A673 (cell line): Measurements from ENCODE around the gene SMIM44. TPM values are rescaled to one million over a fixed set of nuclear protein-coding genes. Genes with fewer than 3 reads are reported as not detected.

ENCODE experiments used
- BruUV-seq: library from RNA; stranded (reverse); fragments of 400-500 nt; replicated peaks from 2 replicates; lab custom pipeline; 2021; lab: Mats Ljungman, UMichigan
- CTCF ChIA-PET: fragments of 300-600 bp; sonication (Branson Sonifier 250); formaldehyde crosslinking; loops from one replicate; lab custom pipeline; 2022; ENCODE audit warnings: antibody characterized with exemption; lab: Charles Lee
- POLR2A ChIA-PET: fragments of 300-600 bp; sonication (Branson Sonifier 250); formaldehyde crosslinking; loops from one replicate; lab custom pipeline; 2022; ENCODE audit warnings: antibody characterized with exemption; ENCODE audit not compliant: low non-redundant PET; lab: Charles Lee
- DNase-seq: peaks from one replicate; pipeline ENCODE4 v3.0.0-alpha.2; 2015; ENCODE audit warnings: low spot score
- H3K27ac ChIP-seq: fragments of 200-600 bp; sonication (generic); 2 replicates; pipeline ENCODE4 v1.5.1; 2016; ENCODE audit warnings: mixed run types, low read depth, mild to moderate bottlenecking, mixed read lengths, antibody characterized with exemption, low read length; ENCODE audit not compliant: poor library complexity, severe bottlenecking
- H3K27me3 ChIP-seq: fragments of 200-600 bp; sonication (generic); replicated peaks from 2 replicates; pipeline ENCODE4 v1.6.1; 2017; ENCODE audit warnings: mixed run types, low read depth, mild to moderate bottlenecking, mixed read lengths, antibody characterized with exemption, low read length; ENCODE audit not compliant: insufficient read depth, poor library complexity
- H3K36me3 ChIP-seq: fragments of 200-600 bp; sonication (generic); 2 replicates; pipeline ENCODE4 v1.6.1; 2016; ENCODE audit warnings: mixed run types, mild to moderate bottlenecking, mixed read lengths, antibody characterized with exemption, low read length; ENCODE audit not compliant: insufficient read depth, poor library complexity, severe bottlenecking
- H3K4me1 ChIP-seq: fragments of 200-600 bp; sonication (generic); 2 replicates; pipeline ENCODE4 v1.6.1; 2017; ENCODE audit warnings: mixed run types, mild to moderate bottlenecking, mixed read lengths, antibody characterized with exemption, low read length; ENCODE audit not compliant: insufficient read depth, poor library complexity, severe bottlenecking
- H3K4me3 ChIP-seq: fragments of 200-600 bp; sonication (generic); 2 replicates; pipeline ENCODE4 v1.5.1; 2016; ENCODE audit warnings: low read depth, mixed run types, mild to moderate bottlenecking, mixed read lengths, low read length; ENCODE audit not compliant: poor library complexity, severe bottlenecking
- H3K9me3 ChIP-seq: fragments of 200-600 bp; sonication (generic); 2 replicates; pipeline ENCODE4 v1.6.1; 2016; ENCODE audit warnings: mixed run types, low read depth, mild to moderate bottlenecking, mixed read lengths, antibody characterized with exemption, low read length; ENCODE audit not compliant: poor library complexity, severe bottlenecking
- CTCF ChIP-seq: fragments of 300-800, 200-600 bp; sonication (generic); conservative IDR thresholded peaks from 2 replicates; pipeline ENCODE4 v1.5.1; 2017; ENCODE audit warnings: low read depth, mild to moderate bottlenecking, antibody characterized with exemption, low read length, moderate library complexity, mixed read lengths
- EZH2 ChIP-seq: fragments of 200-600 bp; sonication (generic); IDR thresholded peaks from 2 replicates; pipeline ENCODE4 v1.6.1; 2017; ENCODE audit warnings: borderline replicate concordance, low read depth, mild to moderate bottlenecking, mixed read lengths, antibody characterized with exemption, low read length; ENCODE audit not compliant: poor library complexity, severe bottlenecking
- intact Hi-C: fragments of 100-400 bp; cut with micrococcal nuclease; formaldehyde crosslinking; loops from one replicate; pipeline ENCODE4 v1.10.0; 2022; ENCODE audit not compliant: unreplicated experiment
- total RNA-seq: library from RNA; stranded (reverse); gene quantifications from 2 replicates; pipeline ENCODE4 v1.2.3, GENCODE V29; 2021

Gene SMIM44
- total RNA-seq, 1 experiment from 2014 or later: not detected

DNA sequence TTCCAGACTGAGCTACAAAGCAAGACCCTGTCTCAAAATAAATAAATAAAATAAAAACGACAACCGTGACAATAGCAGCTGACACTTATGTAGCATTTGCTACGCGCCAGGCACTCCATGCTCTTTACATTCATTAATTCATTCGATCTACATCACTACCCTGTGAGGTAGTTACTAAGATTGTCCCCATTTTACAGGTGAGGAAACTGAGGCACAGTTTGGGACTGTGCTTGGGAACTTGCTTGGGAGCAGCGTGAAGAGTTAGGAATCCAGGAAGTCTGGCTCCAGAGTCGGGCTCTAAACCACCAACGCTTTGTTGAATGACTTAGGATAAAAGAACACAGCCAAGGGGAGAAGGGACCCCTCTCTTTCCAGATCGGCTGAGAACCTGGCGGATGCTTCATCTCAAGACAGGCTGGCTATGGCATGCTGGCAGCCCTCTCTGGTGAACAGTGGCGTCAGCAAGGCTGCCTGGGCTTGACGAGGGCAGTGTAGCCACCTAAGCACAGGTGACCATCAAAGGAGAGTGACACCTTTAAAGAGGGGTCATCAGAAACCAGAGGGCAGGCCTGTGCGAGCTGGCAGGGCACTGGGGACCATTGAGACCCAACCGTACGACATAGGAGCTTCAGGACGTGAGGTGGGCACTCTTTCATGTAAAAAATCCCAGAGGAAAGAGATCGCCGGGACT is 16.6 kb upstream of the SMIM44 start:
- TF ChIP-seq CTCF (no peak), EZH2 (no peak)
- POLR2A ChIA-PET: interaction anchor here (0.6 kb wide), 1 partner anchor 488 kb away, joined by 37 read pairs; no protein-coding TSS in a partner anchor
- Histone ChIP-seq H3K27ac (peak overlapping the region; percentile 100), H3K4me1 (peaks cover 3% of the 10 kb centered on the region), H3K36me3 (peaks cover 18% of the 10 kb centered on the region), H3K9me3 (no peaks in the 10 kb centered on the region), H3K4me3 (peak overlapping the region; percentile 81), H3K27me3 (no peaks in the 10 kb centered on the region)
- no peak for DNase-seq
- intact Hi-C loops: no loop called here
- CTCF ChIA-PET: interaction anchor here (0.6 to 1.1 kb wide), 2 partner anchors 15 to 451 kb away, joined by 11 read pairs; no protein-coding TSS in a partner anchor
- no TSS peak for BruUV-seq

DNA sequence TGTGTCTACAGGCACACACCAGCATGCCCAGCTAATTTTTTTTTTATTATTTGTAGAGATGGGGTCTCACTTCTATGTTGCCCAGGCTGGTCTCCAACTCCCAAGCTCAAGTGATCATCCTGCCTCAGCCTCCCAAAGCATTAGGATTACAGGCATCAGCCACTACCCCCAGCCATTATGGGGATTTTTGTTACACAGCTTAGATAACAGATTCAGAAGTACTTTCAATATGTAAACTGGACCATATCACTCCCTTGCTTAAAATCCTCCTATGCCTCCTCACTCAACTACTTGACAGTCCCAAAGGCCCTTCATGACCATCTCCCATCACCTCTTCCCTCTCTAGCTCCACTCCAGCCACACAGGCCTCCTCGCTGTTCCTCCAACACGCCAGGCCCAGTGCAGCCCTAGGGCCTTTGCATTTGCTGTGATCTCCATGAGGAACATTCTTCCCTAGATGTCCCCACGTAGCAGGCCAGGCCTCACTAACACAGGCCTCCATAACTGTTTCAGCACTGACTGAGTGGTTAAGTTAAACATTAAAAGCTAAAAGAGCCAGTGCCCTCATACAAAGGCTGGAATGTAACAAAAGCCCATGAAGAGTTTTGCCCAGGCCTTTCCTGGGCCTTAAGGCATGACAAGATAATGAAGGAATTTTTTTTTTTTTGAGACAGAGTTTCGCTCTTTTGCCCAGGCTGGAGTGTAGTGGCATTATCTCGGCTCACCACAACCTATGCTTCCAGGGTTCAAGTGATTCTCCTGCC is 14.7 kb upstream of the SMIM44 start:
- H3K27ac ChIP-seq: no peak overlapping the region
- ChIA-PET POLR2A (no interaction called here), CTCF (no interaction called here)
- no peak for DNase-seq
- BruUV-seq: no TSS peak
- intact Hi-C loops: no loop called here
- no peaks in the 10 kb centered on the region for H3K4me1 ChIP-seq
- peaks cover 19% of the 10 kb centered on the region for H3K36me3 ChIP-seq
- H3K4me3 ChIP-seq: no peak overlapping the region
- no peaks in the 10 kb centered on the region for H3K27me3 ChIP-seq
- TF ChIP-seq CTCF (no peak), EZH2 (no peak)
- H3K9me3 ChIP-seq: no peaks in the 10 kb centered on the region

GRCh38 chr19:3496392-3497273 is 13.4 kb upstream of the SMIM44 start:
- Histone ChIP-seq H3K4me1 (no peaks in the 10 kb centered on the region), H3K4me3 (no peak overlapping the region), H3K36me3 (peaks cover 31% of the 10 kb centered on the region), H3K27me3 (no peaks in the 10 kb centered on the region), H3K27ac (no peak overlapping the region), H3K9me3 (no peaks in the 10 kb centered on the region)
- POLR2A ChIA-PET: no interaction called here
- TF ChIP-seq CTCF (no peak), EZH2 (no peak)
- DNase-seq: no peak
- intact Hi-C loops: no loop called here
- BruUV-seq: no TSS peak
- CTCF ChIA-PET: no interaction called here
